Stimulated activated CD4-positive, alpha-beta T cell treated with anti-CD3 and anti-CD28 coated beads, Interleukin-12 subunit alpha, Interleukin-12 subunit beta, amount 100 ng/mL, for 48 hours (primary cell): ENCODE data around the gene RIBC2.
"Not testable (repeated sequence)": the region's sequence is repeated elsewhere in the genome, so short reads cannot be mapped to it uniquely, and the experiment has no call there.

Experiments
- DNase-seq, 3 donors: peaks; one replicate each; pipeline ENCODE4 v3.0.0-alpha.2; 2020; ENCODE audit warnings: low read depth in 2 of 3, low spot score in 1 of 3

RIBC2 gene

GRCh38 chr22:45424241-45424731 lies 10.8 kb downstream of the RIBC2 start:
- DNase-seq = no peak

GRCh38 chr22:45425101-45425500 lies 11.6 kb downstream of the RIBC2 start:
- DNase-seq = no peak

GRCh38 chr22:45425531-45426265 lies 12.2 kb downstream of the RIBC2 start:
- no peak for DNase-seq

- DNase-seq = no peak
These were observed 12.9 kb downstream of the RIBC2 start for GRCh38 chr22:45426387-45426786.

GRCh38 chr22:45427114-45427513 lies 13.6 kb downstream of the RIBC2 start:
- no peak for DNase-seq

GRCh38 chr22:45428391-45429385 lies 15.2 kb downstream of the RIBC2 start:
- DNase-seq = no peak

GRCh38 chr22:45429424-45429823 lies 15.9 kb downstream of the RIBC2 start:
- no peak for DNase-seq

GRCh38 chr22:45429981-45430775 lies 16.7 kb downstream of the RIBC2 start:
- no peak for DNase-seq

GRCh38 chr22:45430871-45431270 lies 17.4 kb downstream of the RIBC2 start:
- DNase-seq = no peak

GRCh38 chr22:45434981-45435380 lies 21.5 kb downstream of the RIBC2 start:
- no peak for DNase-seq

GRCh38 chr22:45435544-45436139 lies 22.1 kb downstream of the RIBC2 start:
- DNase-seq = peak; percentile 64 to 74 (median 68)

GRCh38 chr22:45436871-45437517 lies 23.5 kb downstream of the RIBC2 start:
- not testable (repeated sequence) for DNase-seq

- DNase-seq = no peak
These were observed 24.8 kb downstream of the RIBC2 start for GRCh38 chr22:45438336-45438735.

GRCh38 chr22:45440688-45441087 lies 27.2 kb downstream of the RIBC2 start:
- DNase-seq = not testable (repeated sequence)

- no peak for DNase-seq
These were observed 27.6 kb downstream of the RIBC2 start for GRCh38 chr22:45441138-45441537.

- no peak for DNase-seq
These were observed 28.6 kb downstream of the RIBC2 start for GRCh38 chr22:45442116-45442515.

- no peak for DNase-seq
These were observed 30.7 kb downstream of the RIBC2 start for GRCh38 chr22:45444168-45444567.

- no peak for DNase-seq
These were observed 31.7 kb downstream of the RIBC2 start for GRCh38 chr22:45445031-45445710.

- DNase-seq = no peak
These were observed 32.7 kb downstream of the RIBC2 start for GRCh38 chr22:45446216-45446615.

- not testable (repeated sequence) for DNase-seq
These were observed 34.1 kb downstream of the RIBC2 start for GRCh38 chr22:45447596-45447995.
